Measurements from ENCODE around the gene FGF1.

FGF1 gene

DNA sequence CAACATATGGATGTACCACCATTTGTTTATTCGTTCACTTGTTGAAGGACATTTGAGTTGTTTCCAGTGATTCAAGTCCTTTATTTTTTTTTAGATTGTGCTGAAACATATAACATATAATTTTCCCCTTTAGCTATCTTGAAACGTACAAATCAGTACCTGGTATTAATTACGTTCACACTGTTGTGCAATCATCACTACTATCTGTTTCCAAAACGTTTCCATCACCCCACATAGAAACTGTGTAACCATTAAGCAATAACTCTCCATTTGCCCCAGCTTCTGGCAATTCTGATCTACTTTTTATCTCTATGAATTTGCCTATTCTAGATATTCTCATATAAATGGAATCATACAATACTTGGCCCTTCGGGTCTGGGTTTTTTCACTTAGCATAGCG is 116.0 kb downstream of the FGF1 start:
- Histone ChIP-seq H3K4me1 (ENCODE audit: control insufficient read depth in 1 of 2, insufficient read depth in 2 of 2, low read length in 2 of 2) (no peaks in the 10 kb centered on the region), H3K36me3 (ENCODE audit: control insufficient read depth in 1 of 2, insufficient read depth in 2 of 2, low read length in 2 of 2) (no peaks in the 10 kb centered on the region), H3K4me3 (ENCODE audit: low read depth in 1 of 2, low read length in 2 of 2) (no peak overlapping the region), H3K9ac (ENCODE audit: low read depth in 1 of 2, low read length in 2 of 2) (no peak overlapping the region), H3K27me3 (ENCODE audit: control insufficient read depth in 1 of 2, insufficient read depth in 2 of 2, low read length in 2 of 2) (no peaks in the 10 kb centered on the region), H3K9me3 (ENCODE audit: control insufficient read depth in 1 of 2, low read length in 2 of 2) (no peaks in the 10 kb centered on the region), H3K27ac (ENCODE audit: low read depth, low read length) (no peak overlapping the region)

DNA sequence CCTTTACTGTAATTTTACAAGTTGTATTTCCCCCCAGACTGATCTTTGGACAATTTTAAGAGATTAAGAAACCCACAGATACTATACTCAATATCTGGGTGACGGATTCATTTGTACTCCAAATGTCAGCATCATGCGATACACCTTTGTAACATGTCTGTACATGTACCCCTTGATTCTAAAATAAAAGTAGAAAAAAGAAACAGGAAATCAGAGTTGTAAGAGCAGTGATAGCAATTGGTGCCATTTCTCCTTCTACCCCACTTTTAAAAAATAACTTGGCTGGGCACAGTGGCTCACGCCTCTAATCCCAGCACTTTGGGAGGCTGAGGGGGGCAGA is 116.9 kb downstream of the FGF1 start:
- H3K27ac ChIP-seq (ENCODE audit: low read depth, low read length) = no peak overlapping the region
- no peaks in the 10 kb centered on the region for H3K9me3 ChIP-seq (ENCODE audit: control insufficient read depth in 1 of 2, low read length in 2 of 2)
- no peaks in the 10 kb centered on the region for H3K36me3 ChIP-seq (ENCODE audit: control insufficient read depth in 1 of 2, insufficient read depth in 2 of 2, low read length in 2 of 2)
- H3K27me3 ChIP-seq (ENCODE audit: control insufficient read depth in 1 of 2, insufficient read depth in 2 of 2, low read length in 2 of 2) = no peaks in the 10 kb centered on the region
- H3K4me1 ChIP-seq (ENCODE audit: control insufficient read depth in 1 of 2, insufficient read depth in 2 of 2, low read length in 2 of 2) = no peaks in the 10 kb centered on the region
- H3K9ac ChIP-seq (ENCODE audit: low read depth in 1 of 2, low read length in 2 of 2) = no peak overlapping the region
- no peak overlapping the region for H3K4me3 ChIP-seq (ENCODE audit: low read depth in 1 of 2, low read length in 2 of 2)

DNA sequence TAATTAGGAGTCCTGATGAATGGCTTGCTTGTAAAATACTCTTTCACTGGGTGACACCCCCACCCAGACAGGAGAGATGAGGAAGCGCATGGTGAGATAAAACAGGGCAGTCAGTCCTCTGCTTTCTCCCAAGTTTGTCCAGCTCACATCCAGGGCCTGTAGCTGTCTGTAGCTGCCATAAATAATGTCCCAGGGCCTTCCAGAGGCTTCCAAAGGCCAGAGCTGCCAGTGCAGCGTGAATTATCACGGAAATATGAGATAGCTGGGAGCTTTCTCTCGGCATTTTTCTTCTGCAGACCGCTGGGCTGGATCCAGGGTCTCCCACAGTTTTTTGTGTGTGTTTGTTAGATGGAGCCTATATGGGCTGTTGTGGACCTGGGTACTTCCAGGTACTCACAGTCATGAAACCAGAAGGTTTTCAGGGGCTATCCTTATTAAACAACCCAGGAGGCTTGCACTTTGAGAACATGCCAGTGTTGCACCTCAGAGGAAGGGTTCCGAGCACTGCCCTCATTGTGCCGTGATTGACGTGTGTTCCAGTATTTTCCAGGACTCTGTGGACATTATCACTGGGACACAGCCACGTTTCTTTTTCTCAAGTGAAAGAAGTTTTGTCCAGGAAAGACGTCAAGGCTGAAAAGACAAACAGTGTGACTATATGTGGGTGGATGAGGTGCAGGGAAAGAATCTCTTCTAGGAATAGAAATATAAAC is 117.5 kb downstream of the FGF1 start:
- Histone ChIP-seq H3K9me3 (ENCODE audit: control insufficient read depth in 1 of 2, low read length in 2 of 2) (no peaks in the 10 kb centered on the region), H3K4me1 (ENCODE audit: control insufficient read depth in 1 of 2, insufficient read depth in 2 of 2, low read length in 2 of 2) (no peaks in the 10 kb centered on the region), H3K27ac (ENCODE audit: low read depth, low read length) (no peak overlapping the region), H3K27me3 (ENCODE audit: control insufficient read depth in 1 of 2, insufficient read depth in 2 of 2, low read length in 2 of 2) (no peaks in the 10 kb centered on the region), H3K36me3 (ENCODE audit: control insufficient read depth in 1 of 2, insufficient read depth in 2 of 2, low read length in 2 of 2) (no peaks in the 10 kb centered on the region), H3K9ac (ENCODE audit: low read depth in 1 of 2, low read length in 2 of 2) (no peak overlapping the region), H3K4me3 (ENCODE audit: low read depth in 1 of 2, low read length in 2 of 2) (no peak overlapping the region)

DNA sequence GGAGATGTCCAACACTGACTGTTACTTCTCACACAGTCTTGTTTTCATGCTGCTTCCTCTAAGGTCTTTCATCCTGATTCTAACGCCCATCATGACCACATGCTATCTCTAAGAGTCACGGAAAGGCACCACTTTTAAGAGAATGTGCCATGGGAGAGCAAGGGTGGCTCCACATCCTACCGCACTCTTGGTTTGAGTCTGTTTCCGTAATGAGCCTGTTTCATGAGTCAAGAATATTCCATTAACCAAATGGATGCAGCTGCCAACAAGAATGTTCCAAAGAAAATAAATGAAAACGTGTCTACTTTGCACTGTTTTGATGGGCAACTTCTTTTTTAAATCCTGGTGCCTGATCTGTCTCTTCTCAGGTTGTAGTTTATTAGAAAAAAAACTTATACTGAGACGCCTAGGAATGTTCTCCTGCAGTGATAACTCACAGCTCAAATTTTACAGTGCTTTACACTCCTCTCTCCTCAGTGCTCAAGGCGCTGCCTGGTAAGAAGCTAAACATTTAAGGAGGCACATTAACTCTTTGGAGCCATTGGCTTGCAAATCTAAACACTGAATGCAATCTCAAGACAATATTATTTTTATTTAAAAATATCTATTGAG is 124.3 kb downstream of the FGF1 start:
- no peaks in the 10 kb centered on the region for H3K36me3 ChIP-seq (ENCODE audit: control insufficient read depth in 1 of 2, insufficient read depth in 2 of 2, low read length in 2 of 2)
- H3K27ac ChIP-seq (ENCODE audit: low read depth, low read length) = no peak overlapping the region
- H3K27me3 ChIP-seq (ENCODE audit: control insufficient read depth in 1 of 2, insufficient read depth in 2 of 2, low read length in 2 of 2) = no peaks in the 10 kb centered on the region
- H3K4me1 ChIP-seq (ENCODE audit: control insufficient read depth in 1 of 2, insufficient read depth in 2 of 2, low read length in 2 of 2) = no peaks in the 10 kb centered on the region
- H3K9me3 ChIP-seq (ENCODE audit: control insufficient read depth in 1 of 2, low read length in 2 of 2) = no peaks in the 10 kb centered on the region
- H3K4me3 ChIP-seq (ENCODE audit: low read depth in 1 of 2, low read length in 2 of 2) = no peak overlapping the region
- no peak overlapping the region for H3K9ac ChIP-seq (ENCODE audit: low read depth in 1 of 2, low read length in 2 of 2)

DNA sequence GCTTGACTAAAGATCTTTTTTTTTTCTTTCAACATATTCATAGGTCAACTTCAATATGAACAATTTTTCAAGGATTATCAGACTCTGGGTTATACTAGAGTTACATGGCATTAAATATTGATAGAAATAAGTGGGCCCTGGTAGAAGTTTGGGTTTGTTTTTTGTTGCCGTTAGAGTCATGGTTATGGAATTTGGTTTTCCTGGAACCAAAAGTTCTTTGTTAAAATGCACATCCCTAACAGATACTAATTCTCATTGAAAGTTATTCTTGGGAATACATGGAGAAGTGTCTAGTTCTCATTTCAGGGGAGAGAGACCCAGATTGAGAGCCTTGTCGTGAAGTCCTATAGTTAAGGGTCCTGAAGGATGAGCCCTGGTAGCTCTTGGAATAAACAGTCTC is 124.9 kb downstream of the FGF1 start:
- H3K4me3 ChIP-seq (ENCODE audit: low read depth in 1 of 2, low read length in 2 of 2) = no peak overlapping the region
- no peak overlapping the region for H3K27ac ChIP-seq (ENCODE audit: low read depth, low read length)
- no peak overlapping the region for H3K9ac ChIP-seq (ENCODE audit: low read depth in 1 of 2, low read length in 2 of 2)
- H3K36me3 ChIP-seq (ENCODE audit: control insufficient read depth in 1 of 2, insufficient read depth in 2 of 2, low read length in 2 of 2) = no peaks in the 10 kb centered on the region
- H3K27me3 ChIP-seq (ENCODE audit: control insufficient read depth in 1 of 2, insufficient read depth in 2 of 2, low read length in 2 of 2) = no peaks in the 10 kb centered on the region
- no peaks in the 10 kb centered on the region for H3K9me3 ChIP-seq (ENCODE audit: control insufficient read depth in 1 of 2, low read length in 2 of 2)
- no peaks in the 10 kb centered on the region for H3K4me1 ChIP-seq (ENCODE audit: control insufficient read depth in 1 of 2, insufficient read depth in 2 of 2, low read length in 2 of 2)

DNA sequence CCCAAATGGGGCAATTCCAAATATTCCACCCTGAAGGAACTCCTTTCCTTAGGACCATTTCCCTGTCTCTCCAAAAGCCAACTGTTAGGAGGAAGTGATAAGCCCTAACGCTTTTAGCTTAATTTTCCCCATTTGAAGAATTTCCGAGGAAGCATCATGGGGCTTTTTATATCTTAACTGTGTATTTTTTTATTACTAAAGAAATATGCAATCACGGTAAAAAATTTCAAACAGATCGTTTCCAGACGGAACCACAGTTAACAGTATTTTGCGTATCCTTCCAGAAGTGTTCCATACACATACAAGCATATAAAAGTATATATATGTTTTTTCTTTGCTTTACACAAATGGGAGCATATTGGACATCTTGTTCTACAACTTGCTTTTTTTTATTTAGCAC is 133.8 kb downstream of the FGF1 start:
- H3K9ac ChIP-seq (ENCODE audit: low read depth in 1 of 2, low read length in 2 of 2) = peak overlapping the region in 1 of 2 donors; percentile 19
- H3K27ac ChIP-seq (ENCODE audit: low read depth, low read length) = no peak overlapping the region
- no peak overlapping the region for H3K4me3 ChIP-seq (ENCODE audit: low read depth in 1 of 2, low read length in 2 of 2)
- no peaks in the 10 kb centered on the region for H3K36me3 ChIP-seq (ENCODE audit: control insufficient read depth in 1 of 2, insufficient read depth in 2 of 2, low read length in 2 of 2)
- H3K27me3 ChIP-seq (ENCODE audit: control insufficient read depth in 1 of 2, insufficient read depth in 2 of 2, low read length in 2 of 2) = peaks cover 3 to 6% of the 10 kb centered on the region in 2 donors
- H3K9me3 ChIP-seq (ENCODE audit: control insufficient read depth in 1 of 2, low read length in 2 of 2) = no peaks in the 10 kb centered on the region
- peaks cover 8 to 9% of the 10 kb centered on the region in 2 donors for H3K4me1 ChIP-seq (ENCODE audit: control insufficient read depth in 1 of 2, insufficient read depth in 2 of 2, low read length in 2 of 2)

DNA sequence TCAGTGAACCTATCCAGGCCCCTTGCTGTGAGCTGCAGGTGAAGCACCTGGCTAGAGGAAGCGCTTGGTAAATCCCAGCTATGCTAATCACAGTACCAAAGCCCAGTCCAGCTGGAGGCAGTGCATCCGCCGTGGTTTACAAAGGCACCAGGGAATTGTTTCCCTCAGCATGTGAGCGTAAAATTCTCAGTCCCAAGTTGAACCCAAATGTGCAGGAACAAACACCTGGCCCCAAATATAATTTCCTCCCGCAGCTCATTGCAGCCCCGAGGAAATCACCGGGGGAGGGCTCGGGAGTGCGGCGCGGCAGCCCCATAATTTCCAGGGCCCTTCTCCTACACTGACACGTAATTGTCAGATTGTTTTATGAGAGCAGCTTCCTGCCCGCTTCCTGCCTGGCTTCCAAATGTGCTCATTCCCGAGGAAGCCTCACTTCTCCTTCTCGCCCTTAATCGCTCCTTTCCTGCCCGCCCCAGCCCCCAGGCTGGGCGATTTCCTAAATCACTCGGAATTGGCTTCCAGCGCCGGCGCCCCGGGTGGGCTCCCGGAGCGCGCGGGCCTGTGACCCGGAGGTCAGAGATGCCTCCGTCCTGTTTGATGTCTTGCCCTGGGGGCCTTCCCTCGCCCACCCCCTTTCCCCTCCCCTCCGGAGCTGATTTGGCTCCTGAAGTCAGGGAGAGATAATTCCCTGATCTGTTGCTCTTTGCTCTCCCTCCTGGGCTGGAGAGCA is 134.4 kb downstream of the FGF1 start:
- Histone ChIP-seq H3K27ac (ENCODE audit: low read depth, low read length) (no peak overlapping the region), H3K27me3 (ENCODE audit: control insufficient read depth in 1 of 2, insufficient read depth in 2 of 2, low read length in 2 of 2) (peaks cover 3 to 6% of the 10 kb centered on the region in 2 donors), H3K9ac (ENCODE audit: low read depth in 1 of 2, low read length in 2 of 2) (peak overlapping the region in 1 of 2 donors; percentile 19), H3K4me3 (ENCODE audit: low read depth in 1 of 2, low read length in 2 of 2) (peak overlapping the region in 1 of 2 donors; percentile 51), H3K36me3 (ENCODE audit: control insufficient read depth in 1 of 2, insufficient read depth in 2 of 2, low read length in 2 of 2) (no peaks in the 10 kb centered on the region), H3K9me3 (ENCODE audit: control insufficient read depth in 1 of 2, low read length in 2 of 2) (no peaks in the 10 kb centered on the region), H3K4me1 (ENCODE audit: control insufficient read depth in 1 of 2, insufficient read depth in 2 of 2, low read length in 2 of 2) (peaks cover 8 to 9% of the 10 kb centered on the region in 2 donors)

DNA sequence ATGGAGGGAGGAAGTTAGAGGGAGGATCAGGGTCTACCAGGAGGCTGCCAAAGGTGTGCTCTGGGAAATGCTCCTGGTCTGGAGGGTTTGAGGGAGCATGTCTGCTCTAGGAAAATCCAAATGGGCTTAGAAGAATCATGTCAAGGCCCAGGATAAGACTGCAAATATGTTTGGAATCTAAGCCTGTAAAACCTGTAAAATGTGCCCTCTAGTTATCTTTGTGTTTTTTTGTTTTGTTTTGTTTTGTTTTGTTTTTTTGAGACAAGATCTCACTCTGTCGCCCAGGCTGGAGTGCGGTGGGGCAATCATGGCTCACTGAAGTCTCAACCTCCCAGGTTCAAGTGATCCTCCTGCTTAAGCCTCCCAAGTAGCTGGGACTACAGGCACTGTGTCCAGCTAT is 135.4 kb downstream of the FGF1 start:
- Histone ChIP-seq H3K27ac (ENCODE audit: low read depth, low read length) (no peak overlapping the region), H3K9me3 (ENCODE audit: control insufficient read depth in 1 of 2, low read length in 2 of 2) (no peaks in the 10 kb centered on the region), H3K9ac (ENCODE audit: low read depth in 1 of 2, low read length in 2 of 2) (no peak overlapping the region), H3K4me3 (ENCODE audit: low read depth in 1 of 2, low read length in 2 of 2) (no peak overlapping the region), H3K4me1 (ENCODE audit: control insufficient read depth in 1 of 2, insufficient read depth in 2 of 2, low read length in 2 of 2) (peaks cover 8 to 9% of the 10 kb centered on the region in 2 donors), H3K27me3 (ENCODE audit: control insufficient read depth in 1 of 2, insufficient read depth in 2 of 2, low read length in 2 of 2) (peaks cover 3 to 6% of the 10 kb centered on the region in 2 donors), H3K36me3 (ENCODE audit: control insufficient read depth in 1 of 2, insufficient read depth in 2 of 2, low read length in 2 of 2) (no peaks in the 10 kb centered on the region)

DNA sequence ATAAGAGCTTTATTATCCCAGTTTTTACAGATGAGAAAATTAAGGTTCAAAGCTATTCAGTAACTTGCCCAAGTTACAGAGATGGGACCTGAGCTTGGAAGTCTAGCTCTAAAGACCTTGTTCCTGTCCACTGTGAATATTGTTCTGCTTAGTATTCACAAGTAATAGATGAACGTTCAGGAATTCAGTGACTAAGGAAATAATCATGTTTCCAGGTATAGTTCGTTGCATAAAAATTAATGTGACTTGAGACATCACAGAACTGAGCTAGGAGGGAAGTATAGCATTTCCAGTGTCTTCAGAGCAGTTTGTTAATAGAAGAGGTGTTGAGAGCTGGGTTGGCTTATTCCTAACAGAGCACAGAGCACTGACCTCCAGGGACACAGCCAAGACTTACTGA is 136.1 kb downstream of the FGF1 start:
- Histone ChIP-seq H3K9ac (ENCODE audit: low read depth in 1 of 2, low read length in 2 of 2) (no peak overlapping the region), H3K4me3 (ENCODE audit: low read depth in 1 of 2, low read length in 2 of 2) (no peak overlapping the region), H3K27ac (ENCODE audit: low read depth, low read length) (no peak overlapping the region), H3K9me3 (ENCODE audit: control insufficient read depth in 1 of 2, low read length in 2 of 2) (no peaks in the 10 kb centered on the region), H3K4me1 (ENCODE audit: control insufficient read depth in 1 of 2, insufficient read depth in 2 of 2, low read length in 2 of 2) (peaks cover 8 to 9% of the 10 kb centered on the region in 2 donors), H3K36me3 (ENCODE audit: control insufficient read depth in 1 of 2, insufficient read depth in 2 of 2, low read length in 2 of 2) (no peaks in the 10 kb centered on the region), H3K27me3 (ENCODE audit: control insufficient read depth in 1 of 2, insufficient read depth in 2 of 2, low read length in 2 of 2) (peaks cover 3 to 6% of the 10 kb centered on the region in 2 donors)

DNA sequence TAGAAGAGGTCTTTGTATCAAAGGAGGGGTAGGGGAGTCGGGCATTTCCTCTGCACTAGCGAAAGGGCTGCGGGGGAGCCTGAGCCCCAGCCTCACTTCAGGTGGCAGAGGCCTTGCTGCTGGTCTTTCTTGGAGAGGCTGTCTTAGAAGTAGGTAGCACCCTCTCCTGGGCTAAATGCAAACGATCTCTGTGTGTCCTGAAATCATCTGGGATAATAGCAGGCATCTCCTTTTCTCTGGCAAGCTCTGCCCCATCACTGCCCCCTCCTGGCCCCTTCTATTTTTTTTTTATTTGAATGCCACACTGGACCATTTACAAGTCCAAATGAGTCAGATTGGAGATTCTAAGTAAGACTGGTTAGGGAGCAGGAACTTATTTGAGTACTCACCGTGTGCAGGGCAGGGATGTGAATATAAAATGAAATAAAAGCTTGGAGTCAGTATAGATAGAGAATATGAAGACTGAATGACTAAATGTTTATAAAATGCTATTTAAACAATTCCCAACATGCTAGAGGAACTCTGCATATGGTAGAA is 137.1 kb downstream of the FGF1 start:
- Histone ChIP-seq H3K9me3 (ENCODE audit: control insufficient read depth in 1 of 2, low read length in 2 of 2) (no peaks in the 10 kb centered on the region), H3K36me3 (ENCODE audit: control insufficient read depth in 1 of 2, insufficient read depth in 2 of 2, low read length in 2 of 2) (no peaks in the 10 kb centered on the region), H3K27ac (ENCODE audit: low read depth, low read length) (no peak overlapping the region), H3K9ac (ENCODE audit: low read depth in 1 of 2, low read length in 2 of 2) (no peak overlapping the region), H3K4me3 (ENCODE audit: low read depth in 1 of 2, low read length in 2 of 2) (no peak overlapping the region), H3K4me1 (ENCODE audit: control insufficient read depth in 1 of 2, insufficient read depth in 2 of 2, low read length in 2 of 2) (peaks cover 8 to 9% of the 10 kb centered on the region in 2 donors), H3K27me3 (ENCODE audit: control insufficient read depth in 1 of 2, insufficient read depth in 2 of 2, low read length in 2 of 2) (peaks cover 3 to 6% of the 10 kb centered on the region in 2 donors)
